H9 (cell line): ENCODE measurements around the gene PET100. TPM values are rescaled to one million over a fixed set of nuclear protein-coding genes. Genes with fewer than 3 reads are reported as not detected.

Experiments used
- DNase-seq: peaks from one replicate; pipeline ENCODE4 v3.0.0-alpha.2; 2017
- H2AFZ ChIP-seq: one replicate; pipeline ENCODE4 v1.6.1; 2013; ENCODE audit warnings: mild to moderate bottlenecking, low read length, control low read depth, moderate library complexity
- H2AK5ac ChIP-seq: 2 replicates; pipeline ENCODE4 v1.6.1; 2013; ENCODE audit warnings: low read length, control low read depth, mixed read lengths; ENCODE audit not compliant: insufficient read length
- H2BK120ac ChIP-seq: one replicate; pipeline ENCODE4 v1.6.1; 2013; ENCODE audit warnings: low read depth, mild to moderate bottlenecking, low read length, control low read depth, inconsistent platforms; ENCODE audit not compliant: poor library complexity, severe bottlenecking
- H2BK12ac ChIP-seq: 2 replicates; pipeline ENCODE4 v1.6.1; 2013; ENCODE audit warnings: low read length, control low read depth, mixed read lengths, low read depth; ENCODE audit not compliant: insufficient read length
- H2BK15ac ChIP-seq: 2 replicates; pipeline ENCODE4 v1.6.1; 2013; ENCODE audit warnings: low read depth, low read length, control low read depth
- H2BK20ac ChIP-seq: one replicate; pipeline ENCODE4 v1.6.1; 2013; ENCODE audit warnings: low read depth, mild to moderate bottlenecking, low read length, control low read depth, inconsistent platforms; ENCODE audit not compliant: poor library complexity, severe bottlenecking
- H2BK5ac ChIP-seq: 2 replicates; pipeline ENCODE4 v1.6.1; 2013; ENCODE audit warnings: low read length, control low read depth, mixed read lengths; ENCODE audit not compliant: insufficient read length
- H3K14ac ChIP-seq: 2 replicates; pipeline ENCODE4 v1.6.1; 2013; ENCODE audit warnings: low read length, control low read depth; ENCODE audit not compliant: insufficient read depth
- H3K18ac ChIP-seq: 2 replicates; pipeline ENCODE4 v1.6.1; 2013; ENCODE audit warnings: low read depth, mild to moderate bottlenecking, mixed read lengths, low read length, control low read depth; ENCODE audit not compliant: insufficient read length
- H3K23ac ChIP-seq: 2 replicates; pipeline ENCODE4 v1.6.1; 2013; ENCODE audit warnings: low read length, control low read depth, mixed read lengths, low read depth; ENCODE audit not compliant: insufficient read length
- H3K23me2 ChIP-seq: 2 replicates; pipeline ENCODE4 v1.6.1; 2013; ENCODE audit warnings: low read depth, mild to moderate bottlenecking, mixed read lengths, low read length, control low read depth; ENCODE audit not compliant: insufficient read length, poor library complexity, severe bottlenecking
- H3K27ac ChIP-seq: 2 replicates; pipeline ENCODE4 v1.5.1; 2013; ENCODE audit warnings: low read length, control low read depth, mixed read lengths, low read depth; ENCODE audit not compliant: insufficient read length
- H3K27me3 ChIP-seq: 2 replicates; pipeline ENCODE4 v1.6.1; 2013; ENCODE audit warnings: low read length, control low read depth, inconsistent platforms; ENCODE audit not compliant: insufficient read depth
- H3K4ac ChIP-seq: 2 replicates; pipeline ENCODE4 v1.6.1; 2013; ENCODE audit warnings: low read depth, mild to moderate bottlenecking, control low read depth, inconsistent platforms, low read length, moderate library complexity
- H3K4me1 ChIP-seq: 2 replicates; pipeline ENCODE4 v1.6.1; 2013; ENCODE audit warnings: low read length, control low read depth, inconsistent platforms; ENCODE audit not compliant: insufficient read depth
- H3K4me2 ChIP-seq: 2 replicates; pipeline ENCODE4 v1.6.1; 2013; ENCODE audit warnings: low read length, control low read depth, mixed read lengths; ENCODE audit not compliant: insufficient read length, insufficient read depth
- H3K56ac ChIP-seq: 2 replicates; pipeline ENCODE4 v1.6.1; 2013; ENCODE audit warnings: low read depth, mild to moderate bottlenecking, mixed read lengths, low read length, control low read depth; ENCODE audit not compliant: insufficient read length
- H3K79me1 ChIP-seq: 2 replicates; pipeline ENCODE4 v1.6.1; 2013; ENCODE audit warnings: low read depth, mild to moderate bottlenecking, moderate library complexity, low read length, control low read depth, inconsistent platforms; ENCODE audit not compliant: insufficient read depth, poor library complexity, severe bottlenecking
- H3K79me2 ChIP-seq: 2 replicates; pipeline ENCODE4 v1.6.1; 2013; ENCODE audit warnings: low read length, control low read depth, inconsistent platforms; ENCODE audit not compliant: insufficient read depth
- H3K9ac ChIP-seq: 2 replicates; pipeline ENCODE4 v1.6.1; 2013; ENCODE audit warnings: low read length, control low read depth, mixed read lengths; ENCODE audit not compliant: insufficient read length; ENCODE audit errors: extremely low read depth
- H3K9me3 ChIP-seq: one replicate; pipeline ENCODE4 v1.6.1; 2013; ENCODE audit warnings: low read depth, low read length, inconsistent platforms; ENCODE audit not compliant: control insufficient read depth
- H3T11ph ChIP-seq: one replicate; pipeline ENCODE4 v1.6.1; 2013; ENCODE audit warnings: mild to moderate bottlenecking, low read length, control low read depth, inconsistent platforms
- H4K20me1 ChIP-seq: one replicate; pipeline ENCODE4 v1.6.1; 2013; ENCODE audit not compliant: control insufficient read depth, insufficient read length, insufficient read depth
- H4K5ac ChIP-seq: 2 replicates; pipeline ENCODE4 v1.6.1; 2013; ENCODE audit warnings: low read depth, mild to moderate bottlenecking, mixed read lengths, low read length, control low read depth; ENCODE audit not compliant: insufficient read length
- H4K8ac ChIP-seq: replicated peaks from 2 replicates; pipeline ENCODE4 v1.6.1; 2013; ENCODE audit warnings: low read length, control low read depth, mixed read lengths, low read depth; ENCODE audit not compliant: insufficient read length
- H4K91ac ChIP-seq: 2 replicates; pipeline ENCODE4 v1.6.1; 2013; ENCODE audit warnings: low read depth, mild to moderate bottlenecking, moderate library complexity, mixed read lengths, low read length, control low read depth; ENCODE audit not compliant: insufficient read length
- H3K27ac Mint-ChIP-seq, 3 experiments: 2 replicates in 2 of 3; 3 replicates in 1 of 3; pipeline ENCODE4 v1.8.0; 2020 to 2021; ENCODE audit warnings: mixed read lengths in 3 of 3, mild to moderate bottlenecking in 1 of 3, moderate library complexity in 1 of 3
- H3K27me3 Mint-ChIP-seq: 2 replicates; pipeline ENCODE4 v1.8.0; 2021; ENCODE audit warnings: low read depth, mild to moderate bottlenecking, moderate library complexity, mixed read lengths
- H3K36me3 Mint-ChIP-seq, 3 experiments: 2 replicates in 2 of 3; 3 replicates in 1 of 3; pipeline ENCODE4 v1.8.0; 2020 to 2021; ENCODE audit warnings: low read depth in 3 of 3, mixed read lengths in 3 of 3; ENCODE audit not compliant: insufficient read depth in 1 of 3
- H3K4me1 Mint-ChIP-seq, 2 experiments: 2 replicates each; pipeline ENCODE4 v1.8.0; 2020; ENCODE audit warnings: mixed read lengths in 2 of 2
- H3K4me3 Mint-ChIP-seq, 2 experiments: 2 replicates in 1 of 2; 3 replicates in 1 of 2; pipeline ENCODE4 v1.8.0; 2020 to 2021; ENCODE audit warnings: mild to moderate bottlenecking in 2 of 2, mixed read lengths in 2 of 2, moderate library complexity in 1 of 2
- H3K9me3 Mint-ChIP-seq, 2 experiments: 2 replicates in 1 of 2; 3 replicates in 1 of 2; pipeline ENCODE4 v1.8.0; 2020; ENCODE audit warnings: mild to moderate bottlenecking in 2 of 2, mixed read lengths in 2 of 2, moderate library complexity in 1 of 2
- WGBS: extraction: QIAGEN DNeasy Blood & Tissue Kit; methylation state at CpG from one replicate; pipeline ENCODE4 v1.1.7; 2013; ENCODE audit warnings: missing lambda C conversion rate, low lambda C conversion rate, mixed read lengths; ENCODE audit not compliant: insufficient read length; ENCODE audit errors: extremely low coverage; 5-methylcytosine and 5-hydroxymethylcytosine counted together
- total RNA-seq: library from RNA; stranded (reverse); gene quantifications from 2 replicates; pipeline ENCODE4 v1.2.1, GENCODE V29; 2021
- TF ChIP-seq, protein P1 (sequence below): fragments of 200-600 bp; sonication (generic); conservative IDR thresholded peaks from 3 replicates; pipeline ENCODE4 v1.8.0; 2021; ENCODE audit warnings: antibody characterized with exemption, mild to moderate bottlenecking

The PET100 gene
- total RNA-seq, 1 experiment from 2014 or later, result 129 TPM

- H3K79me1 ChIP-seq, result no peaks in the 10 kb centered on the region
- TF ChIP-seq, protein P1, sequence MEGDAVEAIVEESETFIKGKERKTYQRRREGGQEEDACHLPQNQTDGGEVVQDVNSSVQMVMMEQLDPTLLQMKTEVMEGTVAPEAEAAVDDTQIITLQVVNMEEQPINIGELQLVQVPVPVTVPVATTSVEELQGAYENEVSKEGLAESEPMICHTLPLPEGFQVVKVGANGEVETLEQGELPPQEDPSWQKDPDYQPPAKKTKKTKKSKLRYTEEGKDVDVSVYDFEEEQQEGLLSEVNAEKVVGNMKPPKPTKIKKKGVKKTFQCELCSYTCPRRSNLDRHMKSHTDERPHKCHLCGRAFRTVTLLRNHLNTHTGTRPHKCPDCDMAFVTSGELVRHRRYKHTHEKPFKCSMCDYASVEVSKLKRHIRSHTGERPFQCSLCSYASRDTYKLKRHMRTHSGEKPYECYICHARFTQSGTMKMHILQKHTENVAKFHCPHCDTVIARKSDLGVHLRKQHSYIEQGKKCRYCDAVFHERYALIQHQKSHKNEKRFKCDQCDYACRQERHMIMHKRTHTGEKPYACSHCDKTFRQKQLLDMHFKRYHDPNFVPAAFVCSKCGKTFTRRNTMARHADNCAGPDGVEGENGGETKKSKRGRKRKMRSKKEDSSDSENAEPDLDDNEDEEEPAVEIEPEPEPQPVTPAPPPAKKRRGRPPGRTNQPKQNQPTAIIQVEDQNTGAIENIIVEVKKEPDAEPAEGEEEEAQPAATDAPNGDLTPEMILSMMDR, result no peak
- no peak overlapping the region for H3T11ph ChIP-seq
- no peak overlapping the region for H2AK5ac ChIP-seq
- H2BK20ac ChIP-seq, result no peak overlapping the region
- H3K23me2 ChIP-seq, result no peaks in the 10 kb centered on the region
- H2BK120ac ChIP-seq, result no peak overlapping the region
- H3K56ac ChIP-seq, result no peak overlapping the region
- H3K9me3 Mint-ChIP-seq, result peaks cover 0 to 3% of the 10 kb centered on the region in 2 experiments; a peak in 1 of 5 replicates
- H3K27ac Mint-ChIP-seq, result no peak overlapping the region
- no peak overlapping the region for H3K18ac ChIP-seq
- H3K27me3 Mint-ChIP-seq, result peaks cover 77% of the 10 kb centered on the region
- no peak overlapping the region for H2BK15ac ChIP-seq
- no peak overlapping the region for H2BK12ac ChIP-seq
- H3K4me3 Mint-ChIP-seq, result no peak overlapping the region
- no peak overlapping the region for H4K91ac ChIP-seq
- no peaks in the 10 kb centered on the region for H3K4me1 ChIP-seq
- no peaks in the 10 kb centered on the region for H4K20me1 ChIP-seq
- no CpG with 5 or more reads among the region's 7 CpGs for WGBS
- no peaks in the 10 kb centered on the region; the same call in 1 of the 2 replicates for H3K27me3 ChIP-seq
- no peaks in the 10 kb centered on the region for H3K4me1 Mint-ChIP-seq
- H3K79me2 ChIP-seq, result no peaks in the 10 kb centered on the region
- H3K27ac ChIP-seq, result no peak overlapping the region
- H4K5ac ChIP-seq, result no peak overlapping the region
- H3K4ac ChIP-seq, result no peak overlapping the region
- H3K9ac ChIP-seq, result no peak overlapping the region
- H4K8ac ChIP-seq, result no peak overlapping the region
- no peaks in the 10 kb centered on the region; a peak in 1 of 7 replicates for H3K36me3 Mint-ChIP-seq
- no peaks in the 10 kb centered on the region for H3K9me3 ChIP-seq
- no peak overlapping the region for H3K4me2 ChIP-seq
- DNase-seq, result no peak
- H2BK5ac ChIP-seq, result no peak overlapping the region
- H3K23ac ChIP-seq, result no peak overlapping the region
- no peak overlapping the region for H3K14ac ChIP-seq
- no peak overlapping the region for H2AFZ ChIP-seq
These were observed 34.1 kb downstream of the PET100 start for GRCh38 chr19:7663706-7664105.
